Retina (tissue), 1 donor: ENCODE results near the gene DNAH1.
"Not testable (repeated sequence)": the region's sequence is repeated elsewhere in the genome, so short reads cannot be mapped to it uniquely, and the experiment has no call there.

Experiments used
- DNase-seq: peaks from one replicate; pipeline ENCODE4 v3.0.0-alpha.2; 2016

DNAH1 gene

GRCh38 chr3:52315977-52316764 is at the start of gene DNAH1:
Gene DNAH1 (plus strand): TSS chr3:52316319. CDS start chr3:52322443, 6,124 bp downstream.
- peak; percentile 56 for DNase-seq

DNA sequence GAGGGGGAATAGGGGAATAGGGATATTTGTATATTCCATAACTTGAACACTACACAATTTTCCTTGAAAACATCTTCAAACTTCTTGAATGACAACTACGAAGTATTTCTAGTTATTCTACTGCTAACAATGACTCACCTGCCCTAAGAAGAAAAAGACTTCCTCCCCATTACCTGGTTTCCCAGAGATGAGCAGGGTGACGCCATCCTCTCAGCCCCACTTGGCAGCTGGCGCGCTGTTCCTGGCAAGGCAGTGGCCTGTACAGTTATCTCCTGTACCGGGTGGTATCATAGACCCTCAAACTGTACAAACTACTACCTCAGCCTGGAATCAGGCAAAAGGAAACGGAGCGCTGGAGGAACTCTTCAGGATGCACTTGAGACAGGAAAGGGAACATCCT is 48.1 kb upstream of the DNAH1 start:
- no peak for DNase-seq

DNA sequence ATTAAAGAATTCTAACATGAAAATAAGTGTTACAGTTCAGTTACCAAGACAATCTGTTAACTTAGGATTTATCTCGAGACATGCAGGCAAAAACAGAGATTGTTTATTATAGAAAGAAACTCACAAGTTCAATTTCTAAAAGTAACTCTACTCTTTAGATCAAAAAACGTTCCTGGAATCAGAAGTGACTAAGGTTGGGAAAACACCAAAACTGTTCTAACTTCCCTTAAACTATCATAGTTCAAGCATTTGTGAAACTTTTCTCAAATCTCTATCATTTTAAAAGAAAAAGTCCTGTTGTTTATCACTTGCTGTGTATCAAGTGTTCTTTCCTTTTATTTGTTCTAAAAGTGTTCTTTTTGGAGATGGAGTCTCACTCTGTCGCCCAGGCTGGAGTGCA is 46.3 kb upstream of the DNAH1 start:
- DNase-seq: no peak

- DNase-seq: no peak
Measured at GRCh38 chr3:52270252-52270754, 45.8 kb upstream of the DNAH1 start.

DNA sequence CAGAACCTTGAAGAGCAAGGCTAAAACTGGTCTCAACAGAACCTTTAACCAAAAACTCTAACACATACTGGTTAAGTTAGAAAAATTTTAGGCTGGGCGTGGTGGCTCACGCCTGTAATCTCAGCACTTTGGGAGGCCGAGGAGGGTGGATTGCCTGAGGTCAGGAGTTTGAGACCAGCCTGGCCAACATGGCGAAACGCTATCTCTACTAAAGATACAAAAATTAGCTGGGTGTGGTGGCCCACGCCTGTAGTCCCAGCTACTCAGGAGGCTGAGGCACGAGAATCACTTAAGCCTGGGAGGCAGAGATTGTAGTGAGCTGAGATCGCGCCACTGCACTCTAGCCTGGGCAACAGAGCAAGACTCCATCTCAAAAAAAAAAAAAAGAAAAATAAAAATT is 43.9 kb upstream of the DNAH1 start:
- not testable (repeated sequence) for DNase-seq

- no peak for DNase-seq
Measured at GRCh38 chr3:52272831-52273230, 43.3 kb upstream of the DNAH1 start.

GRCh38 chr3:52274781-52275180 is 41.3 kb upstream of the DNAH1 start:
- DNase-seq: not testable (repeated sequence)

DNA sequence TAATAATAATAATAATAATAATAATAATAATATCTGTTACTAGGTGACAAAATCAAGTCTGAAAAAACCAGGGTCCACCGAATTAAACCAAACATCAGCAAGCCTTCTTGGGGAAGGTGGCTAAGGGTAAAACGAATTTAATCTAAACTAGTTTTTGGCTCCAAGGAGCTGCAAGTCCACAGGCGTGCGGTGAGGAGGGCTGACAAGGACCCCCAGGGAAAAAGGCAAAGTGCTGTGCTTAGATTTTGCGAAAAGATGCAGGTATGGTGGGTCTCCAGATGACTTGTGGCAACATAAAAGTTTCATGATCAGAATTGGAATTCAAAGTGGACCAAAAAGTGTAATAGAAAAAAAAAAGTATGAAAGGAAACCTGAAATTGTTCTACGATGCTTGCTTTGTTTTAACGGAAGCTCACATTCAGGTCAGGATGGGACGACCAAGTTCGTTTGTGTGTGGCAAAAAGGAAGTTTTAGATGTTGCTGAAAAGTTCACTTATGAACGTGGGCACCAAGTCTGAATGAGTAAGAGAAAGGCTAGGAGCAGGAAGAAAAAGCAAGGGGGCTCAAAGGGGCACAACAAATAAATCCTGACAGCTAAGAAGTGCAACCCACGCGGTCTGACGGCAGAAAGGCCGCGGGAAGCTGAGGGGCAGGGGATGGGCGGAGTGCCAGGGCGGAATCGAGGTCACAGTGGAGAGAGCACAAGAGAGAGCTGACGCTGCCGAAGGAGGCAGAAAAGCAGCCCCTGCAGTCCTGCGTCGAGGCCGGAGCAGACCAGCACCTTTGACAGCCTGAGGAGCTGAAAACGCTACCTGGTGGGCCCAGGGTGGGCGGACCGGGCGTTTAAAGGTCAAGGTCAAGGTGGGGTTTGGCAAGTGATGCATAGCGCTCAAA is 38.8 kb upstream of the DNAH1 start:
- peak; percentile 77 for DNase-seq

DNA sequence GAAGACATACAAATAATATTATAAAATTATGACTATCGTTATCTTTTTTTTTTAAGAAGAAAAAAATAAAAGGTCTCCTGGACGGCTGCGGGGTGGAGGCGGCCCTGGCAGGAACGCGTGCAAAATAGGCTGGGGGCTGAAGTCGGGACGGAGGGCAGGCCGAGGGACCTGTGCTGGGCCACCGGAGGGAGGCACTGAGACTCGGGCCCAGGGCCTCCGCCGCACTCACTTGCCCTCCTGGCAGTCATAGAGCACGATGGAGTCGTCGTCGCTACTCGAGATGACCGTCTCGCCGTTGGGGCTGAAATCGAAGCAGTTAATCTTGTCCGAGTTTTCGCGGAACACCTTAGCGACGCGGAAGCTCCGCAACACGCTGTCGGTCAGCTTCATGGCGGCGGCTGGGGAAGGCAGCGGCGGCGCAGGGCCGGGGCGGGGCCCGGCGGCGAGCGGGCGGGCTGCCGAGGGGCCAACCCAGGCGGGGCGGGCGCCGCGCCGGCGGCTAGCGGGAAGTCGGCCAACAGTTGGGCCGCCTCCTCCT is 38.1 kb upstream of the DNAH1 start:
- DNase-seq: peak; percentile 94

DNA sequence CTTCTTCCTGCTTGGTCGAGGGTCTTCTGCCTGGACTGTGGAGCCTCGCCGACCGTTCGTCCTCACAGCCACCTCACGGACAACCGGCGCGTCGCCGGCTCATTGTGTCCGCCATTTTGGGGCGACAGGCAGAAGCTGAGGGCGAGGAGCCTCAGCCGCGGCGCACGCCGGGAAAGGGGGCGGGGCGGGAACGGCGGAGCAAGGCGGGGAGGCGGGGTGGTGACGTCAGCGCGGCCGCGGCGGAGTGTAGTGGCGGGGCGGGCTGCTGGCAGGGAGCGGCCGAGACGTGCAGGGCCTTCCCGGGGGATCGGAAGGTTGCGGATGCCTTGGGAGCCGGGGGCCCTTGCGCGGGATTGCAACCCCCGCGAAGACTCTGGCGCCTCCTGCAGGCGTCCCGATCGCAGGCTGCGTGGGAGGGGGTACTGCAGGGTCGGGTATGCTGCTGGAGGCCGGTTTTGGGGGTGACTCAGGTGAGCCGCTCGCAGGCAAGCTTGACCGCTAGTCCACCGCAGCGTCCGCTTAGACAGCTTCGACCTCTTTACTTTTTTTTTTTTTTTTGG is 37.5 kb upstream of the DNAH1 start, which contains the start of gene WDR82:
Gene WDR82, minus strand, starts transcription at position 140 of the 560 bp plus-strand sequence. CDS start 288 bp downstream, outside the sequence.
- DNase-seq: peak; percentile 91

DNA sequence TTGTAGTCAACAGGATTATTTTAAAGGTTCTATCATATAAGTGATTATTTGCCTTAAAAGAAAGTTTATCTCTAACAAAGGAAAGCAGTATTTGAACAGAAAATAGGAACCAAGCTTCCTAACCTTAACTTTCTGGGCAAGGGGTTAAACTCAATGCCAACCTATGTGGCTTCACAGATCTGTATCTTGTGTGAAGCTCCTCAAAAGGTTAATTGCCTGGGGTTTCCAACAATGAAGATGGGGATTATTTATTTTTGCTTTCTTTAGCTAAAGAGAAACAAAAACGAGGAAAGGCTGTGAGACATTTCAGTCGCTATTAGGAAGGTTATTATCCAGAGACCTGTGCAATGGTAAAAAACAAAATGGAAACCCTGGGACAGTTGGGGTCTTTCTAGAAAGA is 36.5 kb upstream of the DNAH1 start:
- no peak for DNase-seq

GRCh38 chr3:52280050-52280461 is 36.1 kb upstream of the DNAH1 start:
- DNase-seq: no peak

GRCh38 chr3:52281981-52282801 is 33.9 kb upstream of the DNAH1 start:
- no peak for DNase-seq

- no peak for DNase-seq
Measured at GRCh38 chr3:52283306-52283705, 32.8 kb upstream of the DNAH1 start.

DNA sequence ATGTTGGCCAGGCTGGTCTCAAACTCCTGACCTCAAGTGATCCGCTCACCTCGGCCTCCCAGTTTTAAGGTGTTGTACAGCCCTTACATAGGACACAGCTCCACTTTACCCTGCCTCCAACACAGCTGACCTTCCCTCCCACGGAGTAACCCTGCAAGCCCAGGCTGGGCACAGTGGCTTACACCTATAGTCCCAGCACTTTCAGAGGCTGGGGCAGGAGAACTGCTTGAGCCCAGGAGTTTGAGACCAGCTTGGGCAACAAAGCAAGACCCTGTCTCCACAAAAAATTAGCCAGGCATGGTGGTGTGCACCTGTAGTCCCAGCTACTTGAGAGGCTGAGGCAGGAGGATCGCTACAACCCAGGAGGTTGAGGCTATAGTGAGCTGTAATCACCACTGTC is 32.1 kb upstream of the DNAH1 start:
- not testable (repeated sequence) for DNase-seq

GRCh38 chr3:52286777-52287110 is 29.4 kb upstream of the DNAH1 start:
- DNase-seq: no peak

GRCh38 chr3:52288674-52289073 is 27.4 kb upstream of the DNAH1 start:
- no peak for DNase-seq

DNA sequence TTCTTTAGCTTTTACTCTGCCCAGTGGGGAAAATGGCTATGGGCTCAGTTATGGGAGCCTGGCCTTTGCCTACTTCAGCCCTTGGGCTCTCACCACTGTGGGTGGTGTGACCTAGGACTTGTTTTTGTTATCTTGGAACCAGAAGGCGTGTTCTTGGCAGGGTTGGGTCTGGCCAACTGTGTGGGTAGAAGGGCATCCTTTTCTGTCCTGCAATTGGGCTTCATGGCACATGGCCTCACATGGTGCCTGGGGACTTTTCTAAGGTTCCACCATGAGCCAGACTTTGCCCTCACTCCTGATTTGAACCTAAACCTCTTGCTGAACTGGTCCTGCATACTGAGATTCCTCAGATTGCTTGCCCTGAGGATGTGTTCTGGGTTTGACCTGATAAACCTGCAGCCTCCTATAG is 26.8 kb upstream of the DNAH1 start:
- DNase-seq: no peak

GRCh38 chr3:52289747-52290595 is 26.1 kb upstream of the DNAH1 start:
- DNase-seq: no peak

GRCh38 chr3:52290596-52291507 is 25.3 kb upstream of the DNAH1 start:
- no peak for DNase-seq
